ENCODE results near the gene DCAF17. TPM values are rescaled to one million over a fixed set of nuclear protein-coding genes. Genes with fewer than 3 reads are reported as not detected.

Gene DCAF17
- total and polyA plus RNA-seq, 4 donors: 2.5 to 10.4 (median 6.1) TPM

- Histone ChIP-seq H3K9ac (ENCODE audit: low read depth in 1 of 2, low read length in 2 of 2) (no peak overlapping the region), H3K9me3 (ENCODE audit: control insufficient read depth in 4 of 4, low read length in 3 of 4) (no peaks in the 10 kb centered on the region), H3K27me3 (ENCODE audit: control insufficient read depth in 4 of 4, insufficient read depth in 4 of 4, low read length in 3 of 4) (no peaks in the 10 kb centered on the region), H3K4me1 (ENCODE audit: control insufficient read depth in 4 of 4, insufficient read depth in 4 of 4, low read length in 3 of 4) (peaks cover 0 to 4% (median under 1%) of the 10 kb centered on the region in 4 donors), H3K27ac (ENCODE audit: low read depth in 1 of 2, low read length in 2 of 2) (no peak overlapping the region), H3K4me3 (ENCODE audit: low read depth in 1 of 3, low read length in 3 of 3) (no peak overlapping the region), H3K36me3 (ENCODE audit: control insufficient read depth in 4 of 4, insufficient read depth in 3 of 4, low read depth in 1 of 4, low read length in 3 of 4) (peaks cover 0 to 8% (median 0%) of the 10 kb centered on the region in 4 donors)
- WGBS: 97% methylated on average over 3 of the region's 3 CpGs
- TF ChIP-seq RAD21 (IDR thresholded peaks at IDR 0.05) (no peak), YY1 (IDR thresholded peaks at IDR 0.05) (no peak), ZBTB33 (IDR thresholded peaks at IDR 0.05) (no peak)
- TF ChIP-seq, protein P1, sequence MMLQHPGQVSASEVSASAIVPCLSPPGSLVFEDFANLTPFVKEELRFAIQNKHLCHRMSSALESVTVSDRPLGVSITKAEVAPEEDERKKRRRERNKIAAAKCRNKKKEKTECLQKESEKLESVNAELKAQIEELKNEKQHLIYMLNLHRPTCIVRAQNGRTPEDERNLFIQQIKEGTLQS (IDR thresholded peaks at IDR 0.05): no peak
- DNase-seq (ENCODE audit: low spot score): no peak
These were observed 48.9 kb downstream of the DCAF17 start for GRCh38 chr2:171482877-171483276.

DNA sequence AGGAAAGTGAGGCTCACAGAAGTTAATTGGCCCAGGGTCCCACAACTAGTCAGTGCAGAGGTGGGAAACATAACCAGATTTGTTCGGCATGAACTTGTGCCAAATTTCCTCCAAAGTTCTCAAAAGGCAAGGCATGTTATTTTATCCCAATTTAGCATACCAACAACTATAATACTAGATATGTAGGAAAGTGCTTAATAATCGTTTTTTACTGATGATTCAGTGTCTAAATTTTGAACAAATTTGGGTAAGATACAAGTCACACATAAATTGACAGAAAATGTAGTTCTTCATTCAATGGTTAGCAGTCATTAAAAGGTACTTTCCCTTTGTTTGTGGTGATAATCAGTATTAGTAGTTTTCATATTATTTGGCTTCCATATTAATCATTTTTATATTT, 49.8 kb downstream of the DCAF17 start:
- Histone ChIP-seq H3K27ac (ENCODE audit: low read depth in 1 of 2, low read length in 2 of 2) (no peak overlapping the region), H3K27me3 (ENCODE audit: control insufficient read depth in 4 of 4, insufficient read depth in 4 of 4, low read length in 3 of 4) (no peaks in the 10 kb centered on the region), H3K4me3 (ENCODE audit: low read depth in 1 of 3, low read length in 3 of 3) (no peak overlapping the region), H3K36me3 (ENCODE audit: control insufficient read depth in 4 of 4, insufficient read depth in 3 of 4, low read depth in 1 of 4, low read length in 3 of 4) (peaks cover 0 to 8% (median 0%) of the 10 kb centered on the region in 4 donors), H3K4me1 (ENCODE audit: control insufficient read depth in 4 of 4, insufficient read depth in 4 of 4, low read length in 3 of 4) (peaks cover 0 to 9% (median 4%) of the 10 kb centered on the region in 4 donors), H3K9ac (ENCODE audit: low read depth in 1 of 2, low read length in 2 of 2) (no peak overlapping the region), H3K9me3 (ENCODE audit: control insufficient read depth in 4 of 4, low read length in 3 of 4) (no peaks in the 10 kb centered on the region)
- WGBS: 90% methylated on average over 2 of the region's 2 CpGs
- TF ChIP-seq ZBTB33 (IDR thresholded peaks at IDR 0.05) (no peak), RXRA (IDR thresholded peaks at IDR 0.05) (no peak), GABPA (IDR thresholded peaks at IDR 0.05 in 1 of 2, conservative IDR thresholded peaks at IDR 0.05 in 1 of 2) (no peak), SP1 (IDR thresholded peaks at IDR 0.05) (no peak), JUND (IDR thresholded peaks at IDR 0.05) (no peak), YY1 (IDR thresholded peaks at IDR 0.05) (no peak)
- TF ChIP-seq, protein P2, sequence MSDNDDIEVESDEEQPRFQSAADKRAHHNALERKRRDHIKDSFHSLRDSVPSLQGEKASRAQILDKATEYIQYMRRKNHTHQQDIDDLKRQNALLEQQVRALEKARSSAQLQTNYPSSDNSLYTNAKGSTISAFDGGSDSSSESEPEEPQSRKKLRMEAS (IDR thresholded peaks at IDR 0.05): no peak
- TF ChIP-seq, protein P3, sequence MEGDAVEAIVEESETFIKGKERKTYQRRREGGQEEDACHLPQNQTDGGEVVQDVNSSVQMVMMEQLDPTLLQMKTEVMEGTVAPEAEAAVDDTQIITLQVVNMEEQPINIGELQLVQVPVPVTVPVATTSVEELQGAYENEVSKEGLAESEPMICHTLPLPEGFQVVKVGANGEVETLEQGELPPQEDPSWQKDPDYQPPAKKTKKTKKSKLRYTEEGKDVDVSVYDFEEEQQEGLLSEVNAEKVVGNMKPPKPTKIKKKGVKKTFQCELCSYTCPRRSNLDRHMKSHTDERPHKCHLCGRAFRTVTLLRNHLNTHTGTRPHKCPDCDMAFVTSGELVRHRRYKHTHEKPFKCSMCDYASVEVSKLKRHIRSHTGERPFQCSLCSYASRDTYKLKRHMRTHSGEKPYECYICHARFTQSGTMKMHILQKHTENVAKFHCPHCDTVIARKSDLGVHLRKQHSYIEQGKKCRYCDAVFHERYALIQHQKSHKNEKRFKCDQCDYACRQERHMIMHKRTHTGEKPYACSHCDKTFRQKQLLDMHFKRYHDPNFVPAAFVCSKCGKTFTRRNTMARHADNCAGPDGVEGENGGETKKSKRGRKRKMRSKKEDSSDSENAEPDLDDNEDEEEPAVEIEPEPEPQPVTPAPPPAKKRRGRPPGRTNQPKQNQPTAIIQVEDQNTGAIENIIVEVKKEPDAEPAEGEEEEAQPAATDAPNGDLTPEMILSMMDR (IDR thresholded peaks at IDR 0.05; ENCODE audit: low read depth, low read length, missing input control): no peak
- TF ChIP-seq, protein P1 (IDR thresholded peaks at IDR 0.05): no peak
- no peak for DNase-seq (ENCODE audit: low spot score)

Measured in liver (tissue), 9 donors.